NCI-H128 (cell line): ENCODE results near the gene ZNF497.
"Not testable (repeated sequence)": the region's sequence is repeated elsewhere in the genome, so short reads cannot be mapped to it uniquely, and the experiment has no call there.

Experiments
- DNase-seq: peaks from one replicate; lab custom pipeline; 2025; ENCODE audit not compliant: unreplicated experiment; lab: John Stamatoyannopoulos, UW

ZNF497 gene

DNA sequence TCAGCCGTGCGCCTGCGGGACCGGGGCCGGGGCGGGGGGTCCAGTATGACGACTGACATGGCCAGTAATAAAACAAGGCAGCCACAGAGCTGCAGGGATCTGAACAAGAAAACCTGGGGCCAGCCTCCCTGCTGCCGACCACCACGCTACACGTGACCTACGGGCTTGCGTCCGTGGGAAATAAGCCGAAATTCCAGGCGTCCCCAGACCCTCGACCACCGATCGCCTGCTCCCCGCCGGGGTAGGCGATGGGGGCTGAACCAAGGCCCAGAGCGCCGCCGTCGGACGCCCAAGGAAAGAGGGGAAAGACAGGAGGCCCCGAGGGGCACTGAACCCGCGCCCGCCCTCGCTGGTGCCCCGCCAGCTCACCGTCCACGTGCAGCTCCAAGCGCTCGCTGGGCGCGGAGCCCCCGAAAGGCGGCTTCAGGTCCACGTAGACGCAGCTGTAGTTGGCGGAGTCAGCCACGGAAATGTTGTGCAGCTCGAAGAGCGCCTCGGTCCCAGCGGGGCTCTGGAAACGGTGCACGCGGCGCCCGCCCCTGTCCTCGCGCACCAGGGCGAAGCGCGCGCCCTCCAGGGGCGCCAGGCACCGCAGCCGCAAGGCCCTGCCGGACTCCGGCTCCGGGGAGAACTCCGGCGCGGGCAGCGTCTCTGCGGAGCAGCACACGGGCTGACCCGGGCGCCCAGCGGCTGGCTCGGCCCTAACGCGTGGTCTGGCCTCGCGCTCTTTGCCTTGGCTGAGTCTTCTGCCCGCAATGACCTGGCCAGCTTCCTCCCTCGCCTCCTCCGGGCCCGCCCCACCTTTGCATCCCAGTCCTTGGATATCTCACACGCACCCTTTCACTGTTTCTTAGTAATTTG is 12.3 kb downstream of the ZNF497 start:
- no peak for DNase-seq

GRCh38 chr19:58349590-58349989 is 13.0 kb downstream of the ZNF497 start:
- DNase-seq: no peak

- DNase-seq: not testable (repeated sequence)
These were observed 14.5 kb downstream of the ZNF497 start for GRCh38 chr19:58348080-58348479.

DNA sequence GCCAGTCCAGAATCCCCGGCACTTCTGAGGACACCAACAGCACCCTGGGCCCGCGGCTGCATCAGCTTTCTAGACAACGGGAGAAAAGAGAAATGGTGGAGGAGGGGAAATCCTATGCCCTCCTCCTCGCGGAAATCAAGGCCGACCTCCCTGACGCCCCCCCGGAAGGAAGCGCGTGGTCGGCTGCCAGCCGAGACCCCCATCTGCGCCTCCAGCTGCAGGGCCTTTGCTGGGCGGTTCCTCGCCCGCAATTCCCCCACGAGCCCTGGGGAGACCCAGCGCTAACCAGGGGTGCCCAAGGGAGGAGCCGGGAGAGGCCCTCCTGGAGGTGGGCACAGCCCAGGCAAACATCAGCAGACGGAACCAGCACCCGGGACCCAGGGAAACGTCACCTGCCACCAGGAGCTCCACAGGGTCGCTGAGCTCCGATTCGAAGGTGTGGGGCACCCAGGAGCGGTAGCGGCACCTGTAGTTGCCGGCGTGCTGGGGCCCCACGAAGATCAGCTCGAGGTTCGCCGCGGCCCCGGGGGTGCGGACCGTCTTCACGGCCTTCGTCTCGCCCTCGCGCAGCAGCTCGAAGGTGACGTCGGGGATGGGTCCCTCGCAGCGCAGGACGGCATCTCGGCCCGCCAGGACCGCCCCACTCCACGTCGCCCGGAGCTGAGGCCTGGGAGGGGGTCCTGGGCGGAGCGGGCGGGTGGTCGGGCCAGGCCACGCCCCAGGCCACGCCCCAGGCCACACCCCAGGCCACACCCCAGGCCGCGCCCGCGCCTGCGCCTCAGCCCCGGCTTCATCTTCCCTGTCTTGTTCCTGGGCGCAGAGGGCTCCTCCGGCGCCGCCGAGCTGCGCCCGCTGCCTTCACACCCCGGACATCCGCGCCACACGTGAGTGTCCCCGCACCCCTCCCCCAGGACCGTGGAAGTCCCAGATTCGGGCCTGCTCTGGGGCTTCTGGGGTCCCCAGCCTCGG is 15.3 kb downstream of the ZNF497 start:
- DNase-seq: peak; percentile 61

DNA sequence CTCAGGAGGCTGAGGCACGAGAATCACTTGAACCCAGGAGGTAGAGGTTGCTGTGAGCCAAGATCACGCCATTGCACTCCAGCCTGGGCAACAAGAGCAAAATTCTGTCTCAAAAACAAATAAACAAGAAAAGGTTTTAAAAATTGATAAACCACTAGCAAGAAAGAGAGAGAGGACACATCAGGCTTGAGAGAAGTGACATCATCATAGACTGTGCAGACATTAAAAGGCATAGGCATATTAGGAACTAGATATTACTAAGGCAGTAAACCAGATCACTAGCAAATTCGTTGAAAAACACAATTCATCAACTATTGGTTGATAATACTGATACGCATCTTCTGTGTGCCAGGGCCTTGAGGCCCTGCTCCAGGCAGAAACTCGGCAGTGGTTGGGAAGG is 17.0 kb downstream of the ZNF497 start:
- DNase-seq: no peak

DNA sequence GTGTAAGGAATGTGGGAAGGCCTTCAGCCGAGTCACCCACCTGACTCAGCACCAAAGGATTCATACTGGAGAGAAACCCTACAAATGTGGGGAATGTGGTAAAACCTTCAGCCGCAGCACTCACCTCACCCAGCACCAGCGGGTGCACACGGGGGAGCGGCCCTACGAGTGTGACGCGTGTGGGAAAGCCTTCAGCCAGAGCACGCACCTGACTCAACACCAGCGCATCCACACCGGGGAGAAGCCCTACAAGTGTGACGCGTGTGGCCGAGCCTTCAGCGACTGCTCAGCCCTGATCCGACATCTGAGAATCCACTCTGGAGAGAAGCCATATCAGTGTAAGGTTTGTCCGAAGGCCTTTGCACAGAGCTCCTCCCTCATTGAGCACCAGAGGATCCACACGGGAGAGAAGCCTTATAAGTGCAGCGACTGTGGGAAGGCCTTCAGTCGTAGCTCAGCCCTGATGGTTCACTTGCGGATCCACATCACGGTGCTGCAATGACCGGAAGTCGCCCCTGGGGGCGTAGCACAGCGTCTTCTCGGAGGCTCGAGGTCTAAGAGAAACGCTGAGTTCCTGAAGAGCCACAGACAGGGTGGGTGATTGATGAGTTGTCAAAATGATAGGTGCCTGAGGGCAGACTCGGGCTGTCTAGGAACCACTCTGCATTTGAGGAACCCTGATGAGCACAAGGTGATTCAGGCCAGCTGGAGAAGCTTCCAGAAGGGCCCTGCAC is 23.6 kb downstream of the ZNF497 start:
- DNase-seq: no peak

DNA sequence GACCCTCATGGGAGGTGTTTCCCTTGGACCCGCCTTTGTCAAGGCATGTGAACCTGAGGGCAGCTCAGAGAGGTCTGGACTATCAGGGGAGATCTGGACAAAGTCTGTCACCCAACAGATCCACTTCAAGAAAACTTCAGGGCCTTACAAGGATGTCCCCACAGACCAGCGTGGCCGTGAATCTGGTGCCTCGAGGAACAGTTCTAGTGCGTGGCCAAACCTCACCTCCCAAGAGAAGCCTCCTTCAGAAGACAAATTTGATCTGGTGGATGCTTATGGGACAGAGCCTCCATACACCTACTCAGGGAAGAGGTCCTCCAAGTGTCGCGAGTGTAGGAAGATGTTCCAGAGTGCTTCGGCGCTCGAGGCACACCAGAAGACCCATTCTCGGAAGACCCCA is 24.2 kb downstream of the ZNF497 start:
- DNase-seq: no peak

GRCh38 chr19:58336820-58337219 is 25.7 kb downstream of the ZNF497 start:
- DNase-seq: no peak

- DNase-seq: no peak
These were observed 26.3 kb downstream of the ZNF497 start for GRCh38 chr19:58336216-58336615.

GRCh38 chr19:58335630-58336029 is 26.9 kb downstream of the ZNF497 start:
- no peak for DNase-seq

DNA sequence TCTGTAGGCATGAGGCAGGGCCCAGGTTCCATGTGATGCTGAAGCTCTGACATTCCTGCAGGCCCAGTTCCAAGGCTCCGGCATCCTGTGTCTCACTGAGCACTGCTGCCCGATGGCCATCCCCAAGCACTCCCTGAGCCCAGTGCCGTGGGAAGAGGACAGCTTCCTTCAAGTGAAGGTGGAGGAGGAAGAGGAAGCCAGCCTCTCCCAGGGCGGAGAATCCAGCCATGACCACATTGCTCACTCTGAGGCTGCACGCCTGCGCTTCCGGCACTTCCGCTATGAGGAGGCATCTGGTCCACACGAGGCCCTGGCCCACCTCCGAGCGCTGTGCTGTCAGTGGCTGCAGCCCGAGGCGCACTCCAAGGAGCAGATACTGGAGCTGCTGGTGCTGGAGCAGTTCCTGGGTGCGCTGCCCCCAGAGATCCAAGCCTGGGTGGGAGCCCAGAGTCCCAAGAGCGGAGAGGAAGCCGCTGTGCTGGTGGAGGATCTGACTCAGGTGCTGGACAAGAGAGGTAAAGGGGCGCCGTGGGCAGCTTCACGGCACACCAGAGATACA is 27.8 kb downstream of the ZNF497 start:
- no peak for DNase-seq

DNA sequence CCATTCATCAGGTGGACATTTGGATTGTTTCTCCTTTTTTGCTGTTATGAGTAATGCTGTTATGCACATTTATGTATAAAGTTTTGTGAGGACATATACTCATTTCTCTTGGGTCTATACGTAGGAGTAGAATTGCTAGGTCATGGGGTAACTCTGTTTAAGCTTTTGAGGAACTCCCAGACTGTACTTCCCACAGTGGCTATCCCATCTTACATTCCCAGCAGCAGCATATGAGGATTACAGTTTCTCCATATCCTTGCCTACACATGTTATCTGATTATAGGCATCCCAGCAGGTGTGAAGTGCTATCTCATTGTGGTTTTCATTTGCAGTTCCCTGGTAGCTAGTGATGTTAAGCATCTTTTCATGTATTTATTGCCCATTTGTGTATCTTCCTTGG is 29.9 kb downstream of the ZNF497 start:
- no peak for DNase-seq

DNA sequence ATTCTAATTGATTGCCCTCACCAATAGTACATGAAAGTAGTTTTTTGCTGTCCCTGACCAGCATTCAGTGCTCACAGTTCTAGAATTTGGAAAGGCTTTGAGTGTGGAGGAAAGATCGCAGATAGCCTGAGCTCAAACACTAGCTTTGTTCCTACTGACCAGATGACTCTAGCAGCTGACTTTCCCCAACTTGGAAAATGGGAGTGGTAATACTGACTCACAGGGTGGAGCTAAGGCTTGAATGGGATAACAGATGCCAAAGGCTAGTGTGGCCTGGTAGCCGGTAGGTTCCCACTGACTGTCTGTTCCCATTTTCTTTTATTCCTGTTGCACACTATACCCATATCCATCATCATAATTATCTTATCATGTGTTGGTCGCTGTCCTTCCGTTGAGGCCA is 32.1 kb downstream of the ZNF497 start:
- no peak for DNase-seq

- DNase-seq: peak; percentile 7
These were observed 33.6 kb downstream of the ZNF497 start for GRCh38 chr19:58328999-58329398.

DNA sequence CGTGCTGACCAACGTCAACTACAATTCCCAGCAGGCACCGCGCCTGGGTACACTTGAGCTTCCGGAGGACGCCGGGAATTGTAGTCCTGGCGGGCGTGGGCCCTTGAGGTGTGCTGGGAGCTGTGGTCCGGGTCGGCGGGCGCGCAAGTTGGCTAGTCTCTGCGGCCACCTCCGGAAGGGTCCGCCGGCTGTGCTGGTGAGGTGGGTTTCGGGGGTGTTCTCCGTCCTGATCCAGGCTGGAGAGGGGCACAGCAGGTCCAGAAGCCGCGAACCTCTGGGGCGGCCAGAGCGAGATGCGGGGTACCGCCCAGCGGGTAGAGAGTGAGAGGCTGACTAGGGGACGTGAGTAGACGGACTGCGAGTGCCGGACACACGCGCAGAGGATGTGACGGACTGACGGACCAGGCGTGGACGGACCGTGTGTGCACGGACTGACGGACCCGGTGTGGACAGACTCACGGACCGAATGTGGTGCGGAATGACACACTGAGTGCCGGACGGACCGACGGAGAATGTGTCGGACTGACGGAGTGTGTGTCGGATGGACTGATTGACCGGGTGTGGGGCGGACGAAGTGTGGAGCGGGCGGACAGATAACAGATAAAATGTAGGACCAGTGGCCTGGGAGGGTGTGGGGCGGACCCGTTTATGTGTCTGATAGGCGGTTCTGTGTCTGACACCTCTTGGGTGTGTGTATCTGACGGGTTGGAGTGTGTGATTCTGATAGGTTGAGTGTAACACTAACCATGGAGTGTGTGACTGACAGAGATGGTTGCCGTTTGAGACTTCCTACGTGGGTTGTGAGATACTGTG is 35.4 kb downstream of the ZNF497 start, which contains the start of gene ZSCAN22:
ZSCAN22 (plus strand) TSS at position 81 of the 813 bp plus-strand sequence. CDS start 7,809 bp downstream, outside the sequence.
- peak; percentile 95 for DNase-seq

DNA sequence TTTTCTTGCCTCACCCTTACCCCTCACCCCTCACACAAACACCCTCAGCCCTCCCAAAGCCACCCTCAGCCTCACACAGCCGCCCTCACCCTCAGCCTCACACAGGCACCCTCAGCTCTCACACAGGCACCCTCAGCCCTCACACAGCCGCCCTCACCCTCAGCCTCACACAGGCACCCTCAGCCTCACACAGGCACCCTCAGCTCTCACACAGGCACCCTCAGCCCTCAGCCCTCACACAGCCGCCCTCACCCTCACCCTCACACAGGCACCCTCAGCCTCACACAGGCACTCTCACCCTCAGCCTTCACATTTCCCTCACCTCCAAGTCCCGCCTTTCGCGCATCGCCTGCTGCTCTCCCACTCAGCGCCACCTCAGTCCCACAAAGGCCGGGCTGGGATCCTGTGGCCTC is 36.0 kb downstream of the ZNF497 start:
- no peak for DNase-seq

GRCh38 chr19:58325311-58326022 is 37.1 kb downstream of the ZNF497 start:
- DNase-seq: no peak

DNA sequence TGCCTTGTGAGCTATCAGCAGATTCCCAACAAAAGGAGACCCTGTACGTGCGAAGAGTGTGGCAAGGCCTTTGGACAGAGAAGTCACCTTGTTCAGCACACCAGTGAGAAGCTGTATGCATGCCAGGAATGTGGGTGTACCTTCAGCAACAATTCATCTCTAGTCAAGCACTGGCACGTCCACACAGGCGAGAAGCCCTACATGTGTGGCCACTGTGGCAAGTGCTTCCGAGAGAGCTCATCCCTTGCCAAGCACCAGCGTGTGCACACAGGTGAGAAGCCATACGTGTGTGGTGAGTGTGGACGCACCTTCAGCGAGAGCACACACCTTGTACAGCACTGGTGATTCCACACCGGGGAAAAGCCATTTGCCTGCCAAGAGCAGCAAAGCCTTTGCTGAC is 43.3 kb downstream of the ZNF497 start:
- DNase-seq: no peak

DNA sequence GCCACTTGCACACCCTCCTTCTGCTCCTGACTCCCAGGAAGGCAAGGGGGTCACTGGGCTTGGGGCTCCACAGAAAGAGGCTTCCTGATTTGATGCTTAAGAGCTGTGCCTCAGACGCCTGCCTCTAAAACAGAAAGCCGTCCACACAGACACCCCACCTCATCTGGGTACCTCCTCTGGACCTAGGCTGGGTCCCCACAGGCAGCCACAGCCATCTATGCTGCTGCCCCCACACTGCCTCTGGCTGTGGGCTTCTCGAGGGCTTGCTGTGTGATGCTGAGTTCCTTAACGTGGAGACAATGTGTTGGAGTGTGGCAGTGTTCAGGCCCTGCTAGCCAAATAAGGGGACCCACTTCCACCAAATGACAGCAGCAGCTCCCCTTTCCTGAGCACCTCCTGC is 44.3 kb downstream of the ZNF497 start:
- no peak for DNase-seq
